OCI-LY7 (cell line): Measurements from ENCODE around the gene TMEM143. TPM values are rescaled to one million over a fixed set of nuclear protein-coding genes. Genes with fewer than 3 reads are reported as not detected.

Experiments
- BruUV-seq: library from RNA; stranded (reverse); fragments of 400-500 nt; replicated peaks from 2 replicates; lab custom pipeline; 2021; lab: Mats Ljungman, UMichigan
- CTCF ChIA-PET: fragments of 300-600 bp; sonication (Branson Sonifier 250); formaldehyde crosslinking; loops from one replicate; lab custom pipeline; 2022; ENCODE audit warnings: antibody characterized with exemption; ENCODE audit not compliant: unreplicated experiment; lab: Charles Lee
- POLR2A ChIA-PET: fragments of 300-600 bp; sonication (Branson Sonifier 250); formaldehyde crosslinking; loops from one replicate; lab custom pipeline; 2022; ENCODE audit warnings: antibody characterized with exemption; lab: Charles Lee
- DNase-seq: peaks from one replicate; pipeline ENCODE4 v3.0.0-alpha.2; 2015; ENCODE audit warnings: low spot score
- H2AFZ ChIP-seq: fragments of 200-600 bp; sonication (generic), shearing (Covaris generic); 2 replicates; pipeline ENCODE4 v1.6.1; 2014; ENCODE audit warnings: mild to moderate bottlenecking, antibody characterized with exemption, low read length, moderate library complexity
- H3K27ac ChIP-seq: fragments of 200-600 bp; sonication (generic); 2 replicates; pipeline ENCODE4 v1.5.1; 2014; ENCODE audit warnings: mixed run types, low read depth, mild to moderate bottlenecking, moderate library complexity, low read length, inconsistent platforms; ENCODE audit not compliant: poor library complexity, severe bottlenecking
- H3K36me3 ChIP-seq: fragments of 200-600 bp; sonication (generic); 2 replicates; pipeline ENCODE4 v1.6.1; 2014; ENCODE audit warnings: mild to moderate bottlenecking, antibody characterized with exemption, low read length, moderate library complexity, mixed read lengths; ENCODE audit not compliant: insufficient read depth
- H3K4me1 ChIP-seq: fragments of 200-600 bp; sonication (generic); 2 replicates; pipeline ENCODE4 v1.5.1; 2014; ENCODE audit warnings: mild to moderate bottlenecking, low read length; ENCODE audit not compliant: insufficient read depth, poor library complexity, severe bottlenecking
- H3K4me2 ChIP-seq: fragments of 200-600 bp; sonication (generic); 2 replicates; pipeline ENCODE4 v1.6.1; 2014; ENCODE audit warnings: mild to moderate bottlenecking, low read length
- H3K4me3 ChIP-seq: fragments of 200-600 bp; sonication (generic); 2 replicates; pipeline ENCODE4 v1.5.1; 2014; ENCODE audit warnings: mild to moderate bottlenecking, low read depth, low read length; ENCODE audit not compliant: poor library complexity, severe bottlenecking
- H3K79me2 ChIP-seq: fragments of 200-600 bp; sonication (generic); 2 replicates; pipeline ENCODE4 v1.6.1; 2016; ENCODE audit warnings: low read depth, mild to moderate bottlenecking, low read length, moderate library complexity, mixed read lengths; ENCODE audit not compliant: insufficient read depth
- H3K9me2 ChIP-seq: fragments of 200-600 bp; sonication (generic); 2 replicates; pipeline ENCODE4 v1.6.1; 2016; ENCODE audit warnings: mild to moderate bottlenecking, low read length, mixed read lengths; ENCODE audit not compliant: insufficient read depth
- H3K9me3 ChIP-seq: fragments of 200-600 bp; sonication (generic); 2 replicates; pipeline ENCODE4 v1.6.1; 2014; ENCODE audit warnings: mild to moderate bottlenecking, mixed run types, low read length, mixed read lengths
- H4K20me1 ChIP-seq: fragments of 200-600 bp; sonication (generic); 2 replicates; pipeline ENCODE4 v1.6.1; 2014; ENCODE audit warnings: mild to moderate bottlenecking, antibody characterized with exemption, low read length, moderate library complexity, mixed read lengths; ENCODE audit not compliant: insufficient read depth
- CTCF ChIP-seq: fragments of 200-600 bp; sonication (generic); conservative IDR thresholded peaks from 2 replicates; pipeline ENCODE4 v1.5.1; 2014; ENCODE audit warnings: mild to moderate bottlenecking, antibody characterized with exemption, low read length, moderate library complexity, mixed read lengths
- EZH2phosphoT487 ChIP-seq: fragments of 200-600 bp; sonication (generic); IDR thresholded peaks from 2 replicates; pipeline ENCODE4 v1.6.1; 2018; ENCODE audit warnings: low read depth, borderline replicate concordance, mild to moderate bottlenecking, mixed run types, antibody characterized with exemption, low read length, moderate library complexity, mixed read lengths
- intact Hi-C: fragments of 100-400 bp; cut with micrococcal nuclease; formaldehyde crosslinking; loops from one replicate; pipeline ENCODE4 v1.10.0; 2022; ENCODE audit not compliant: unreplicated experiment
- total RNA-seq, 2 experiments: library from RNA; depleted of rRNA in 1 of 2; stranded (reverse); fragments of >200 nt in 1 of 2; shearing (Covaris generic) in 1 of 2; gene quantifications; 2 replicates each; pipeline ENCODE4 v1.2.3, GENCODE V29; 2014 to 2022

Gene TMEM143
- total RNA-seq, 2 experiments from 2014 or later: 31.1 to 31.4 TPM

GRCh38 chr19:48297975-48298374 is 65.8 kb downstream of the TMEM143 start:
- POLR2A ChIA-PET: no interaction called here
- H2AFZ ChIP-seq: no peak overlapping the region
- CTCF ChIA-PET: no interaction called here
- H3K4me1 ChIP-seq: no peaks in the 10 kb centered on the region
- no TSS peak for BruUV-seq
- H3K9me3 ChIP-seq: no peaks in the 10 kb centered on the region
- intact Hi-C loops: no loop called here
- H4K20me1 ChIP-seq: no peaks in the 10 kb centered on the region
- H3K27ac ChIP-seq: no peak overlapping the region
- no peak for DNase-seq
- H3K36me3 ChIP-seq: no peaks in the 10 kb centered on the region
- H3K4me2 ChIP-seq: no peak overlapping the region
- H3K4me3 ChIP-seq: no peak overlapping the region
- H3K9me2 ChIP-seq: no peaks in the 10 kb centered on the region
- TF ChIP-seq CTCF: no peak
- no peak for TF ChIP-seq EZH2phosphoT487
- no peaks in the 10 kb centered on the region for H3K79me2 ChIP-seq

- ChIA-PET POLR2A (no interaction called here), CTCF (interaction anchor here (0.6 kb wide), 1 partner anchor 24 kb away, joined by 3 read pairs; no protein-coding TSS in a partner anchor)
- H3K4me2 ChIP-seq: no peak overlapping the region
- no peak overlapping the region for H2AFZ ChIP-seq
- TF ChIP-seq EZH2phosphoT487 (no peak), CTCF (no peak)
- no TSS peak for BruUV-seq
- H3K9me3 ChIP-seq: no peaks in the 10 kb centered on the region
- no peak for DNase-seq
- no peaks in the 10 kb centered on the region for H3K36me3 ChIP-seq
- H3K4me3 ChIP-seq: no peak overlapping the region
- H3K79me2 ChIP-seq: no peaks in the 10 kb centered on the region
- H3K4me1 ChIP-seq: no peaks in the 10 kb centered on the region
- H3K27ac ChIP-seq: no peak overlapping the region
- intact Hi-C loops: no loop called here
- H4K20me1 ChIP-seq: no peaks in the 10 kb centered on the region
- H3K9me2 ChIP-seq: no peaks in the 10 kb centered on the region
These were observed 66.6 kb downstream of the TMEM143 start for GRCh38 chr19:48296963-48297734.

- ChIA-PET POLR2A (no interaction called here), CTCF (interaction anchor here (0.6 kb wide), 1 partner anchor 1391 kb away, joined by 3 read pairs; no protein-coding TSS in a partner anchor)
- Histone ChIP-seq H3K9me2 (no peaks in the 10 kb centered on the region), H3K36me3 (no peaks in the 10 kb centered on the region), H2AFZ (no peak overlapping the region), H3K27ac (no peak overlapping the region), H3K4me3 (no peak overlapping the region), H3K79me2 (no peaks in the 10 kb centered on the region), H4K20me1 (no peaks in the 10 kb centered on the region), H3K4me1 (no peaks in the 10 kb centered on the region), H3K4me2 (no peak overlapping the region), H3K9me3 (no peaks in the 10 kb centered on the region)
- intact Hi-C loops: no loop called here
- no TSS peak for BruUV-seq
- TF ChIP-seq EZH2phosphoT487: no peak
- no peak for TF ChIP-seq CTCF
- DNase-seq: no peak
These were observed 68.3 kb downstream of the TMEM143 start for GRCh38 chr19:48295458-48295857.
